ENCODE data around the gene NDUFA7. TPM values are rescaled to one million over a fixed set of nuclear protein-coding genes. Genes with fewer than 3 reads are reported as not detected.

NDUFA7 gene
- total RNA-seq = 100 to 1,000 TPM in 1 of 4 donors, 10 to 100 TPM in 3; 75.3 to 129 (median 87.7) TPM

DNA sequence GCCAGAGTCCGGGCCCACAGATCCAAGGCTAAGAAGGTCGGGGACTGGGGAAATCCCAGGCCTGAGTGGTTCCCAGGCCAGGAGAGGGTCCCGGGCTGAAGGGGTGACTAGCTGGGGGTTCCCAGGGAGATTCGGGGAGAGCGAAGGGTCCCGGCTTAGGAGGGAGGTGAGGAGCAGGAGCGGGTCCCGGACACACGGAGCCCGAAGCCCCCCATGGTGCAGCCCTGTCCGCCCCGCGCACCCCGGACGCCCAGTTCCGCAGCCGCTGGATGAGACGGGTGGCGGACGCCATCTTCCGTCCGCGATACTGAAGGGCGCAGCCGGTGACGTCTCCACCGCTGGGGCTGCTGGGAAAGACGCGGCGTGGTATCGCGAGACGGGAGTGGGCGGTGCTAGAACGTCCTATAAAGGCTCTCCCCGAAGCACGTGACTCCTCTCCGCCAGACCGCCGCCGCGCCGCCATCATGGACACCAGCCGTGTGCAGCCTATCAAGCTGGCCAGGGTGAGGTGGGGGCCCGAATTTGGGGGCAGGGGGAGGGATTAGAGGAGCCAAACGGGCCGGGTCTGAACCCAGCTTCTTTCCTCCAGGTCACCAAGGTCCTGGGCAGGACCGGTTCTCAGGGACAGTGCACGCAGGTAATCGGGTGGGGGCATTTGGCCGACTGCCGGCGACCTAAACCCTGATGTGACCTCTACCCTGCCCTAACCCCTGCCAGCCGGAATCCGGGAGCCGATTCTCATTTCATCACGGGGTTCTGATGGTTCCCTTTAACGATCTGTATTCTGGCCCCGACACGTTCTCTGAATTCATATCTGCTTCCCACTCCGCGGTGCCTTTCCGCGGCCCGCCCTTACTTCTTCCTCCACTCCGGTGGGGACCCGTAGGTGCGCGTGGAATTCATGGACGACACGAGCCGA, at the start of gene NDUFA7, which contains the start of gene RPS28:
TSS of gene NDUFA7 (minus strand) at position 309 of the 919 bp plus-strand sequence. CDS start at position 292, 17 bp downstream.
TSS of gene RPS28 (plus strand) at position 430 of the 919 bp plus-strand sequence. CDS start at position 465, 35 bp downstream.
- Histone ChIP-seq H3K9me3 (no peaks in the 10 kb centered on the region), H3K4me1 (peaks cover 23 to 30% of the 10 kb centered on the region in 2 donors), H3K27ac (peak within 1 kb of the TSS; percentile 93 to 99 (median 94)), H3K4me3 (peak within 1 kb of the TSS; percentile 88 to 99 (median 94)), H3K27me3 (no peaks in the 10 kb centered on the region), H3K36me3 (peaks cover 0 to 14% of the 10 kb centered on the region in 2 donors)
- DNase-seq = peak; percentile 94 to 96
- intact Hi-C loops (cut with DNase I; ENCODE audit: low total_unique reads) = loop anchor here (1.0 to 10.0 kb wide), 4 partner anchors 13 to 513 kb away; partner anchors contain the start of genes CD320, MBD3L1, RAB11B and ZNF558
- in situ Hi-C loops (cut with MboI; ENCODE audit: low sequenced_read_pairs in 4 of 4) = no loop called here
- peak; percentile 94 to 97 for ATAC-seq
- TF ChIP-seq, protein P1, sequence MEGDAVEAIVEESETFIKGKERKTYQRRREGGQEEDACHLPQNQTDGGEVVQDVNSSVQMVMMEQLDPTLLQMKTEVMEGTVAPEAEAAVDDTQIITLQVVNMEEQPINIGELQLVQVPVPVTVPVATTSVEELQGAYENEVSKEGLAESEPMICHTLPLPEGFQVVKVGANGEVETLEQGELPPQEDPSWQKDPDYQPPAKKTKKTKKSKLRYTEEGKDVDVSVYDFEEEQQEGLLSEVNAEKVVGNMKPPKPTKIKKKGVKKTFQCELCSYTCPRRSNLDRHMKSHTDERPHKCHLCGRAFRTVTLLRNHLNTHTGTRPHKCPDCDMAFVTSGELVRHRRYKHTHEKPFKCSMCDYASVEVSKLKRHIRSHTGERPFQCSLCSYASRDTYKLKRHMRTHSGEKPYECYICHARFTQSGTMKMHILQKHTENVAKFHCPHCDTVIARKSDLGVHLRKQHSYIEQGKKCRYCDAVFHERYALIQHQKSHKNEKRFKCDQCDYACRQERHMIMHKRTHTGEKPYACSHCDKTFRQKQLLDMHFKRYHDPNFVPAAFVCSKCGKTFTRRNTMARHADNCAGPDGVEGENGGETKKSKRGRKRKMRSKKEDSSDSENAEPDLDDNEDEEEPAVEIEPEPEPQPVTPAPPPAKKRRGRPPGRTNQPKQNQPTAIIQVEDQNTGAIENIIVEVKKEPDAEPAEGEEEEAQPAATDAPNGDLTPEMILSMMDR (IDR thresholded peaks at IDR 0.05 in 4 of 5, conservative IDR thresholded peaks at IDR 0.05 in 1 of 5) = peak; percentile 27 to 61 (median 52)
- peak; percentile 88 to 94 for TF ChIP-seq POLR2A (IDR thresholded peaks at IDR 0.05)

DNA sequence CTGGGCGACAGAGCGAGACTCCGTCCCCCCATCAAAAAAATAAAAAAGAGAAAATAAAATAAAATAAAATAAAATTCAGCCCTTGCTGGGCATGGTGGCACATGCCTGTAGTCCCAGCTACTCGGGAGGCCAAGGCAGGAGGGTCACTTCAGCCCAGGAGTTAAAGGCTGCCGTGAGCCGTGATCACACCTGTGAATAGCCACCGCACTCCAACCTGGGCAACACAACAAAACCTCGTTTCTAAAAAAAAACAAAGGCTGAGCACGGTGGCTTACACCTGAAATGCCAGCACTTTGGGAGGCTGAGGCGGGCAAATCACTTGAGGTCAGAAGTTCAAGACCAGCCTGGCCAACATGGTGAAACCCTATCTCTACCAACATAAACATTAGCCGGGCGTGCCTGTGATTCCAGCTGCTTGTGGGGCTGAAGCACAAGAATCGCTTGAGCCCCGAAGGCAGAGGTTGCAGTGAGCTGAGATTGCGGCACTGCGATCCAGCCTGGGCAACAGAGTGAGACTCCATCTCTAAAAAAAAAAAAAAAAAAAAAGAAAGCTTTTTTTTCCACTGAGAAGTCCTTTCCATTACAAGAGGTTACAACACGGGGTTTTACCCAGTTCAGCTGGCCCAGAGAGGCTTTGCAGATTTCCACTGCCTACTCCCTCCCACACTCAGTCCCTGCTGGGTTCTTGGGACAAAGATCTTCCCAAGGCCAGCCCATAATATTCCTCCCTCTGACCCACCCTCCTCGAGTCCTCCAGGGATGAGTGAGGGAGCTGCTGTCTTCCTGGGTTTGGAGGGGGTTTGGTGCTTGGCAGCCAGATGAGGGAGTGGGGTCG, 49.2 kb upstream of the NDUFA7 start:
- no peak for ATAC-seq
- no peak for DNase-seq
- H3K4me3 ChIP-seq = no peak overlapping the region
- intact Hi-C loops (cut with DNase I; ENCODE audit: low total_unique reads) (no loop called here), in situ Hi-C loops (cut with MboI; ENCODE audit: low sequenced_read_pairs in 4 of 4) (no loop called here)
- H3K9me3 ChIP-seq = no peaks in the 10 kb centered on the region
- peaks cover 29 to 32% of the 10 kb centered on the region in 2 donors for H3K4me1 ChIP-seq
- no peak for TF ChIP-seq POLR2A (IDR thresholded peaks at IDR 0.05)
- TF ChIP-seq, protein P1 (IDR thresholded peaks at IDR 0.05 in 4 of 5, conservative IDR thresholded peaks at IDR 0.05 in 1 of 5) = no peak
- peaks cover 0 to 35% of the 10 kb centered on the region in 2 donors for H3K36me3 ChIP-seq
- no peaks in the 10 kb centered on the region for H3K27me3 ChIP-seq
- H3K27ac ChIP-seq = peak overlapping the region in 3 of 4 donors; percentile 44 to 99 (median 58)

DNA sequence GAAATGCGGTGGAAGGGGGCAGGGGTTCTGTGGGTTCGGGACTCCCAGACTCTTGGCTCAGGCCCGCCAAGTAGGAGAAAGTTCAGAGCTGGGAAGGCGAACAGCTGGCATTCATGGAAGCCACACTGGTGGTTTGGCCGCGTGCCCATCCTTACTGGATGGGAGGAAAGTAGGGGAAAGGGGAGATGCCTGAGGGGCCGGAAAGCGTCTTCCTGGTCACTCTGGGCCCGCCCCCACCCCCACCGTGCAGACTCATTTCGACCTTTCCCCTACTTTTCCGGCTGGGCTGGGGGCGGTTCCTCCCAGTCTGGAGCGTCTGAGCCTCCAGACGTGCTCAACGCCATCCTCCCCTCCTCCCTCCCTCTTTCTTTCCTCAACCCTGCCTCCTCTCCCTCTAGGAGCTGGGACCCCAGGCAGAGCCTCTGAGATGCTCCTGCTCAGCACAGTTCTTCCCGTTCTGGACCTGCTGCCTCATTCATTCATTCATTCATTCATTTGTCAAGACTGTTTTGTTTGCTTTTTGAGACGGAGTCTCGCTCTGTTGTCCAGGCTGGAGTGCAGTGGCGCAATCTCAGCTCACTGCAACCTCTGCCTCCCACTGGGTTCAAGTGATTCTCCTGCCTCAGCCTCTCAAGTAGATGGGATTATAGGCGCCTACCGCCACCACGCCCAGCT, 46.3 kb upstream of the NDUFA7 start:
- H3K27ac ChIP-seq = peak overlapping the region; percentile 66 to 99 (median 88)
- peaks cover 0 to 14% of the 10 kb centered on the region in 2 donors for H3K36me3 ChIP-seq
- H3K4me3 ChIP-seq = peak overlapping the region; percentile 47 to 87 (median 78)
- TF ChIP-seq POLR2A (IDR thresholded peaks at IDR 0.05) = peak in 1 of 2 donors; percentile 14
- TF ChIP-seq, protein P1 (IDR thresholded peaks at IDR 0.05 in 4 of 5, conservative IDR thresholded peaks at IDR 0.05 in 1 of 5) = no peak
- no peaks in the 10 kb centered on the region for H3K27me3 ChIP-seq
- DNase-seq (peak; percentile 81 to 90), ATAC-seq (peak; percentile 59 to 61)
- in situ Hi-C loops (cut with MboI; ENCODE audit: low sequenced_read_pairs in 4 of 4) = no loop called here
- peaks cover 38 to 54% of the 10 kb centered on the region in 2 donors for H3K4me1 ChIP-seq
- intact Hi-C loops (cut with DNase I; ENCODE audit: low total_unique reads) = loop anchor here (1.0 to 2.0 kb wide), 2 partner anchors 15 to 23 kb away; partner anchors contain the start of gene RAB11B
- no peaks in the 10 kb centered on the region for H3K9me3 ChIP-seq

DNA sequence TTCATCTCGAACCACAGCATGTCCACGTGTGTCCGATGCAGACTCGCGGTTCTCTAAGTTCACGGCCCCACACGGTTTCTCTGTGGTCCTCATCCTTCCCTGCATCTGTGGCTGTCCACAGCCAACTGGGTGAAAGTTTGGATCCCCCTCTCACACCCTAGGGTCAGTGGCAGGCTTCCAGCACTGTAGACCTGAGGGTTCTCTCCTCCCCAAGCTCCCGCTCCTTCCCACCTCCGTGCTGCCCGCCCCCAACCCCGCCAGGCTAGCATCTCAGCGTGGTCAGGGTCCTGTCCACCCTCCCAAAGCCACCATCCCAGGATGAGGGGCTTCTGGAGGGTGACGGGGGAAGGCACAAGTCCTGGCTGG, 45.8 kb upstream of the NDUFA7 start:
- no peak for TF ChIP-seq POLR2A (IDR thresholded peaks at IDR 0.05)
- TF ChIP-seq, protein P1 (IDR thresholded peaks at IDR 0.05 in 4 of 5, conservative IDR thresholded peaks at IDR 0.05 in 1 of 5) = no peak
- Histone ChIP-seq H3K4me3 (peak overlapping the region; percentile 47 to 87 (median 78)), H3K4me1 (peaks cover 42 to 58% of the 10 kb centered on the region in 2 donors), H3K36me3 (peaks cover 0 to 12% of the 10 kb centered on the region in 2 donors), H3K9me3 (no peaks in the 10 kb centered on the region), H3K27me3 (no peaks in the 10 kb centered on the region), H3K27ac (peak overlapping the region; percentile 66 to 99 (median 88))
- intact Hi-C loops (cut with DNase I; ENCODE audit: low total_unique reads) = loop anchor here (1.0 kb wide), 1 partner anchor 23 kb away; the partner anchor contains the start of gene RAB11B
- DNase-seq = no peak
- no peak for ATAC-seq
- in situ Hi-C loops (cut with MboI; ENCODE audit: low sequenced_read_pairs in 4 of 4) = no loop called here

All from gastrocnemius medialis (tissue), 4 donors.